ENCODE results near the gene B9D1.

The B9D1 gene

DNA sequence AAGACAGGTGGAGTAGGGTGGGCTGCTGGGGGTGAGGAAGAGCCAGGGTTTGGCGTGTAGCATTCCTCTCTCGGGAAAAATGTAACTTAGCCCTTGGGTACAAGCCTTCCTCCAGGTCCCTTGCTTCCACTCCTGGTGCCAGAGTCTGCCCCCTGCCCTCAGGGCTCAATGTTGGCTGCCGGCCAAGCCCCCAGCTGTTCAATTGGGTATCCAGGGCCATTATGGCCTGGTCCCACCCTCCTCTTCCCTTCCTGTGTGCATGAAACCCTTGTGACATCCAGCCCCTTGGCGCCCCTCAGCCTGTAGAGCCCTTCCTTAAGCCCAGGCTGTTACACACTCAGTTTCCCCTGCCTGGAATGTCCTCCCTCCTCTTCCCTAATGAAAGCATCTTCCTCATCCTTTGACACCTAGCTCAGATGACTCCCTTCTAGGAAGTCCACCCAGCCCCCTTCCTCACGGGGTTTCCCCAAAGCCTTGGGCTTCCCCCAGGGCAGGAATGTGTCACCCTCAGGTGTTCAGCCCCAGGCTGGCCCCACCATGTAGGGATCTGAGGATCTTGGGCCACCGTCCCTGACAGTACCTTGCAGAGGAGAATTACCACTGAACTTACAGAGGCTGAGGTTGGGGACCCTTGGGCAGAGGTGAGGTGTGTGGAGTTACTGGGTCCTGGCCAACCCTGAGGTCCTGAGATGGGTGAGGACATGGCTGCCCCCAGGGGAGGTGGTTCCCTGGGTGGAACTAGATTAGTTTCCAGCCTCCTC is 30.0 kb downstream of the B9D1 start:
- Mint-ChIP-seq H3K4me1 (peaks cover 11% of the 10 kb centered on the region), H3K9me3 (no peaks in the 10 kb centered on the region), H3K36me3 (ENCODE audit: low read depth) (peaks cover 40% of the 10 kb centered on the region), H3K27ac (peak overlapping the region in 1 of 3 experiments; percentile 71), H3K4me3 (no peak overlapping the region), H3K27me3 (ENCODE audit: low read depth) (no peaks in the 10 kb centered on the region)
- TF ChIP-seq, protein P1, sequence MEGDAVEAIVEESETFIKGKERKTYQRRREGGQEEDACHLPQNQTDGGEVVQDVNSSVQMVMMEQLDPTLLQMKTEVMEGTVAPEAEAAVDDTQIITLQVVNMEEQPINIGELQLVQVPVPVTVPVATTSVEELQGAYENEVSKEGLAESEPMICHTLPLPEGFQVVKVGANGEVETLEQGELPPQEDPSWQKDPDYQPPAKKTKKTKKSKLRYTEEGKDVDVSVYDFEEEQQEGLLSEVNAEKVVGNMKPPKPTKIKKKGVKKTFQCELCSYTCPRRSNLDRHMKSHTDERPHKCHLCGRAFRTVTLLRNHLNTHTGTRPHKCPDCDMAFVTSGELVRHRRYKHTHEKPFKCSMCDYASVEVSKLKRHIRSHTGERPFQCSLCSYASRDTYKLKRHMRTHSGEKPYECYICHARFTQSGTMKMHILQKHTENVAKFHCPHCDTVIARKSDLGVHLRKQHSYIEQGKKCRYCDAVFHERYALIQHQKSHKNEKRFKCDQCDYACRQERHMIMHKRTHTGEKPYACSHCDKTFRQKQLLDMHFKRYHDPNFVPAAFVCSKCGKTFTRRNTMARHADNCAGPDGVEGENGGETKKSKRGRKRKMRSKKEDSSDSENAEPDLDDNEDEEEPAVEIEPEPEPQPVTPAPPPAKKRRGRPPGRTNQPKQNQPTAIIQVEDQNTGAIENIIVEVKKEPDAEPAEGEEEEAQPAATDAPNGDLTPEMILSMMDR (IDR thresholded peaks at IDR 0.05; ENCODE audit: unreplicated experiment in 3 of 3) = no peak

DNA sequence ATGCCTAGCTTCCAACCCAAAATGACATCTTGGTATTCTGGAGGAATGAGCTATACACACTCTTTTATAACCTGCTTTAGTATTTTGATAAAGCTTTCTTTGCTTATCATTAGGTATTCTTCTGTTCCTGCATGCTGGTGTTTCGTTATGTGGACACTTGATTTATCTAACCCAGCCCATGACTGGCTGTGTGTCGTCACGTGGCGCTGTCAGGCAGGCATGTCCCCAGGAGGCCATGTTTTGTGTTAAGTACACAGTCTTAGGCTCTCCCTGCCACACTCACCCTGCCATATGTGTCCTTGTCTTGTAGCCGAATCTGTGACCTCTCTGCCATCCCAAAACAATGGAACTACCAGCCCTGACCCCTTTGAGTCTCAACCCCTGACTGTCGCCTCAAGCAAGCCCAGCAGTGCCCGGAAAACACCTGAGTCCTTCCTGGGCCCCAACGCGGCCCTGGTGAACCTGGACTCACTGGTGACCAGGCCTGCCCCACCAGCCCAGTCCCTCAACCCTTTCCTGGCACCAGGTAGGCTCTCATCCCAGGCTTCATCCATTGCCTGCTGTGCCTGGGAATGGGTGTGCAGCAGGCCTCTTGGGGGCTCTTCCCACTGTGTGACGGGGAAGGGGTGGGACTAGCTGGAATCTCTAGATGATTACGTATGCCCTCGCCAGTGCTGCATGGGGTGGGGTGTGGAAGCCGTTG is 30.8 kb downstream of the B9D1 start:
- Mint-ChIP-seq H3K27ac (peak overlapping the region in 2 of 3 experiments; percentile 69 to 70), H3K27me3 (ENCODE audit: low read depth) (no peaks in the 10 kb centered on the region), H3K9me3 (no peaks in the 10 kb centered on the region), H3K4me1 (peaks cover 6% of the 10 kb centered on the region), H3K4me3 (no peak overlapping the region), H3K36me3 (ENCODE audit: low read depth) (peaks cover 49% of the 10 kb centered on the region)
- TF ChIP-seq, protein P1 (IDR thresholded peaks at IDR 0.05; ENCODE audit: unreplicated experiment in 3 of 3) = no peak

DNA sequence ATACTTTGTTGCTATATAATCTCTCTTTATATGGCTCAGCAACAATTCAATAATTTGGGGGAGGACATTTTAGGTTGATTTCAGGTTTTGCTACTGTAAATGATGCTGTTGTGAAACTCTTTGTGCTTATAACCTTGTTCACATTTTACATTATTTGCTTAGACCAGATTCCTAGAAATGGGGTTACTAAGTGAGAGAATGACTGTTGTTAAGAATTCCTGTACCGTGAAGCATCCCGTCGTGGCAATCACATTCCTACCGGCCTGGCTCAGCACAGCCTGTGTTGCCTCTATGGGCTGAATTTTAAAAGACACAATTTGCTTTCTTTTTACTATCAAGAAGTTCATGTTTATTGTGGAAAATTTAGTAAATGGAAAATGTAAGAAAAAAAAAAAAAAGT is 31.4 kb downstream of the B9D1 start:
- H3K9me3 Mint-ChIP-seq = no peaks in the 10 kb centered on the region
- H3K4me3 Mint-ChIP-seq = no peak overlapping the region
- H3K27ac Mint-ChIP-seq = peak overlapping the region in 2 of 3 experiments; percentile 69 to 70
- no peaks in the 10 kb centered on the region for H3K27me3 Mint-ChIP-seq (ENCODE audit: low read depth)
- H3K36me3 Mint-ChIP-seq (ENCODE audit: low read depth) = peaks cover 52% of the 10 kb centered on the region
- H3K4me1 Mint-ChIP-seq = peaks cover 6% of the 10 kb centered on the region
- TF ChIP-seq, protein P1 (IDR thresholded peaks at IDR 0.05; ENCODE audit: unreplicated experiment in 3 of 3) = no peak

DNA sequence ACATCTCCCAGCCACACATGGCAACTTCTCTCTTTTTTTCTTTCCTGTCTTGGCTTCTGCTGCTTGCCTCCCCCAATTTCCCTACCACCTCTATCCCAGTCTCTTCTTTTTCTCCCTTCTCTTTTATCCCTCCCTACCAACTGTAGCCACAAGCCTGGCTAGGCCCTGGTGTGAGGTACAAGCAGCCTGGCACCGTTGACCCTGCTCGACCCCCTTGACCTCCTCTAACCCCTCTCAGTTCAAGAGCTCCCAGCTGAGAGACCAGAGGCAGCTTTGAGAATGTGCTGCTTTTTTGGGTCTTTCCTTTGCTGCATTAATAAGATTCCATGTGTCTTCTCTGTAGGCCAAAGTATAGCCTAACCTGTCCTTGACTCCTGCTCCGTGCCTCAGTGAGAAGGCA is 32.3 kb downstream of the B9D1 start:
- peaks cover under 1% of the 10 kb centered on the region for H3K9me3 Mint-ChIP-seq
- H3K4me3 Mint-ChIP-seq = no peak overlapping the region
- H3K4me1 Mint-ChIP-seq = peaks cover 6% of the 10 kb centered on the region
- peaks cover 55% of the 10 kb centered on the region for H3K36me3 Mint-ChIP-seq (ENCODE audit: low read depth)
- H3K27me3 Mint-ChIP-seq (ENCODE audit: low read depth) = no peaks in the 10 kb centered on the region
- peak overlapping the region in 2 of 3 experiments; percentile 31 to 69 for H3K27ac Mint-ChIP-seq
- TF ChIP-seq, protein P1 (IDR thresholded peaks at IDR 0.05; ENCODE audit: unreplicated experiment in 3 of 3) = no peak

DNA sequence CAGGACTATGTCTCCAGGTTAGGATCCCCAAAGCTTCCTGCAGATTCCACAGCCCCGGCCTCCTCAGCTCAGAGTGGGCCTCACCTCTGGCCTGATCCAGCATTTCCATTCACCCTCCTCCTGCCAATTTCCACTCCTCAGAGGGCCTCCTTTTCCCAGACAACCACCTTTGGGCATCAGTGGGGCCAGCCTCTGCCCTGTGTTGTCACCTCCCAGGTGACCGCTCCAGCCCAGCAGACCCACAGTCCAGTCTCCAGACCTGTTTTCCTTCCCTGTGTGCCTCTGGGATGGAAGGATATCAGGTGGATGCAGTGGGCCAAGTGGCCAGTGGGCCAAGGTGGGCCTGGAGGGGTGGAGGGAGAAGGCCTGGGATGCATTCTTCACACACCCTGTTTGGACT is 32.7 kb downstream of the B9D1 start:
- H3K4me3 Mint-ChIP-seq = no peak overlapping the region
- no peaks in the 10 kb centered on the region for H3K27me3 Mint-ChIP-seq (ENCODE audit: low read depth)
- H3K9me3 Mint-ChIP-seq = peaks cover 3% of the 10 kb centered on the region
- TF ChIP-seq, protein P1 (IDR thresholded peaks at IDR 0.05; ENCODE audit: unreplicated experiment in 3 of 3) = no peak
- peaks cover 6% of the 10 kb centered on the region for H3K4me1 Mint-ChIP-seq
- peaks cover 60% of the 10 kb centered on the region for H3K36me3 Mint-ChIP-seq (ENCODE audit: low read depth)
- H3K27ac Mint-ChIP-seq = peak overlapping the region in 2 of 3 experiments; percentile 31 to 69

All from nephron (organoid).